HG02943 (cell line): ENCODE results near the gene RPL27A.

ENCODE experiments used
- ATAC-seq: cut with Tn5 transposase; IDR thresholded peaks from one replicate; pipeline ENCODE4 v1.9.1; 2021; ENCODE audit warnings: mild to moderate bottlenecking, low read depth, moderate library complexity; ENCODE audit not compliant: unreplicated experiment

The RPL27A gene

DNA sequence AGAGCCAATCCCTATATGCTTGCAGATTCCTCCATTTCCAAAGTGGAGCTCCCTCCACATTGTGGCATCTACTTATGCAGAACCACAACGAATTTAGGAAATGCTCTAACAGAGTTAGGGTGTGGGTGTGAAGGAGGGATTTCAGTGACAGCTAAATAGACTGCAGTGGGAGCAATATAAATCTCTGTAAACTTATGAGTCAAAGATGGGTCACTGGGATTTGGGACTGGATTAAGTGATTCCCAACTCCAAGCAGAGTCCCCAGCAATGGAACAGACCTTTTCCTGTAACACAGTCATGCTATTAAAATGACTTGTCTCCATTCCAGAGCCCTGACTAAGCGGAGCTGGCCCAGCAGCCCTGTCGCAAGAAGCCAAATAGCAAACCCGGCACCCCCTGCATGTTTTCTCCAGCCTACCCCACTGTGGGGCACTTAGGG lies 36.6 kb downstream of the RPL27A start:
- no peak for ATAC-seq

GRCh38 chr11:8719721-8720120 lies 37.1 kb downstream of the RPL27A start:
- no peak for ATAC-seq

DNA sequence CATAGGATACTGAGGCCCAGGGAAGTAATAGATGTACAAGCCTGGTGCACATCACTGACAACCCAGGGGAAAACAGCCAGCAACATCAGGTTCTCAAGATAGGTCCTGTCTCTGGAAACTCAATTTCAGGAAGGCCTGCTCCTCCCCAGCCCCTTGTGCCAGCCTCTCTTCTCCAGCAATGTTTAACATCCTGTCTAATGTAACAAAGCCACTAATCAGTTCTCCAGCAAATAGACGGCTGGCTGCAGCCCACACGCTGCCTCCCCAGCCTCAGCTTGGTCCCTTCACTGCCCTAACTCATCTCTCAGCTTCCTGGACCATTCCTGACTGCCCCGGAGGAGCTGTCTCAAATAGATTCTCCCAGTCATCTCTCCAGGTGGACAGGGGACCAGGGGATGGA lies 37.8 kb downstream of the RPL27A start:
- ATAC-seq, result no peak

DNA sequence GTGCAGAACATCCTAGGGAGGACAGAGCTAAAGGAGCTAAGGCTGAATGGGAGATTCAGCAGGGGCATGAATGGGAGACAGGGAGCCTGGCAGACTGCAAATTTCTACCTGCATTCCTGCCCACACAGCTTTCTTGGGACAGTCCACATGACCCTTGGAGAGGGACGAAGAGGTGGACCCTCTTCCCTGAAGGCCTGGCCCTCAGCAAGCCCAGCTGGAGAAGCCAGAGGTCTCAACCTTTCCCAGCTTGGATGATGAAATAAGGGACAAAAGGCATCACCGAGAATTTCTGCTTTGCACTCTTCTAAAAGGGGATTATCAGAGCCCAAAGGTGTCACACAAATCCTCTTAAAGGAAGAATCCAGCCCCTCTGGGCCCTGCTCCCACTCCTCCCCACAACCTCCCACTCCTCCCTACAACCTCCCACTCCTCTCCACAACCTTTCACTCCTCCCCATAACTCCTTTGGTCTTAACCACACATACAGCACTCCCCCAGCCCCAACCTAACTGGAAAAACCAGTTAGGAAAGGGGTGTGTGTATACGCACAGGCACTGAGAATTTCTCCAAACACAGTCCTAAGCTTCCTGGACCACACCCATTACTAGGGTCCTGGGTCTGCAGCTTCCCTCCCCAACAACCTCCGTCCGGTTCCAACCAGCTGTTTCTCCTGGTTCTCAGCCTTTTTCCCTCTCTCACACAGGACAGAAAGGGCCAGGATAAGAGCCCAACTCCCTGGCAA lies 38.4 kb downstream of the RPL27A start:
- no peak for ATAC-seq

- no peak for ATAC-seq
Measured at GRCh38 chr11:8721609-8722500, 39.3 kb downstream of the RPL27A start.

DNA sequence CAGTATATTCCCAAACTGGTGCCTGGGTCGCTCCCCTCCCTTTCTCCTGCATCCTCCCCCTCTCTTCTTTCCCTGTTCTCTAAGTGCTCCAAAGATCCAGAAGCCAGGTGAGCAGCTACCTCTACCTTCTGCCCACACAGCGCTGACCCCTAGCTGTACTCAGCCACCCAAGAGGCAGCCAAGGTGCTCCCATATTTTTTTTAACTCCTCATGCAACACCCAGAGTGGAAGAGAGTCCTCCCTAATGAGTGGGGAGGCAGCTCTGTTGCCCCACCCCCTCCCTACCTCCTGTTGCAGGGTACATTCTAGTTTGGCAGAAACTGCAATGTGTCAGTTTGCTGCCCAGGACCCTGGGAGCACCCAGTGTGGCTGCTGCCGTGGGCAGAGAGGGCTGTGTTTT lies 40.2 kb downstream of the RPL27A start:
- ATAC-seq, result no peak

GRCh38 chr11:8723711-8724110 lies 41.1 kb downstream of the RPL27A start:
- no peak for ATAC-seq

DNA sequence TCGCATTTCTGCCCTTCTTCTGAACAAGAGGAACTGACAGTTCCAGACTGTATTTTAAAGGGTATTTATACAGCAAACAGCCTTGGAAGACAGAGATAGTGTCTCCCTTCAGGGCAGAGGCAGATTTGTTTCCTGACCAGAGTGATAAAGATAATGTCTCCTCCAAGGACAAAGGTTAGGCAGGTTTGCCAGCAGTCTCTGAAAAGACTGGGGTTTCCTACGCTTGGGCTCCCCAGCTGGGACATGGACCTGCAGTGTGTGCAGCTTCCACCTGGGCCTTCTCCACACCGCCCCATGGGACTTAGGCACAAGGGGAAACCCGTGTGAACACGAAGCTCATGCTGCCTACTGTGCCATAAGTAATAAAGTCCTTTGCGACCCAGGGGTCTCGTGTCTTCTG lies 42.1 kb downstream of the RPL27A start:
- no peak for ATAC-seq

DNA sequence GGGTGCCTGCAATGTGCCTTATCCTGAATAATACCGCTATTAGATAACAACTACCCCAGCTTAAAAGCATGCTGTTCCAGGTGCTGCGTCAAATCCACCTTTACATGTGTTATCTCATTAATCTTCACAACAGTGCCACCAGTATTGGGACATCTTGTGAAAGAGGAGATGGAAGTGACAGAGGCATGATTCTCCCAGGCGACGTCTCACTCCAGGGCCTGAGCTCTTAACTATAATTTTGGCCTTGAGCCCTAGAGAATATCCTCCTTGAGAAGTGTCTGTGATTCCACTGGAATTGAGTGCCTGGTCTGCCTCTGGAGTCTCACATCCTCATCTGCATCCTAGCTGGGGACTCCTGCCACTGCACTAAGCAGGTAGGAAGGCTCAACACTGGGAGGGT lies 43.8 kb downstream of the RPL27A start:
- no peak for ATAC-seq

DNA sequence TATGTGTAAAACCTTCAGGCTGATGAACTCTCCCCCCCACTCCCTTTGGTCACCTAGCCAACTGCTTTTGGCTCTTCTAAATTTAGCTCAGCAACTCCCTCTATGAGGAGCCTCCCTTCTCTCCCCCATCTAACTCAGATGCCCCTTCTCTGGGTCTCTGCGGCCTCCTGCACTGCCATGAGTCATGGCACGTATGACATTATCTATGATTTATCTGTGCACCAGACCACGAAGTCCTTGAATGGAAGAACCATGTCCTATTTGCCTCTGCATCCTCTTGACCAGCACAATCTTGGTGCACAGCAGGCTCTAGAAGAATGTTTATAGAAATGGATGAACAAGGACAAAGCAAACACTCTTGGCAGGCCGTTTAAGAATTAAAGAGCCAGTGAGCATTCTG lies 46.0 kb downstream of the RPL27A start:
- no peak for ATAC-seq

DNA sequence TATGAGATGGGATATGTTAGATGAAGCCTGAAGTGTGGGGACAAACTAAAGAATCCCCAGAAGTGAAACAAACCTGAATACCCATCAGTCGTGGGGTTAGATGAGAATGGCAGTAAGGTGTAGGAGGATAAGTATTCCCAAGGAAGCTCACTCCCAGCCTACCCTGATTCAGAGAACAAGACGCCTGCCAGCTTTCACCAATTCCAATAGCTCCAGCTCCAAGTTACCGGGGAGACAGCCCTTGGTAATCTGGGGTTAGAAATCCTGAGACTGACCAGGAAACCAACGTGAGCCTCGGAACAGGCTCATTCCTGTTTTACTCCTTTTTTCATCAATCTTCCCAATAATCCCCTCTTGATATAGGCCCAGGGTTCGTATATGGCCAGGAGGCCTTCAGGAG lies 46.5 kb downstream of the RPL27A start:
- ATAC-seq, result no peak

DNA sequence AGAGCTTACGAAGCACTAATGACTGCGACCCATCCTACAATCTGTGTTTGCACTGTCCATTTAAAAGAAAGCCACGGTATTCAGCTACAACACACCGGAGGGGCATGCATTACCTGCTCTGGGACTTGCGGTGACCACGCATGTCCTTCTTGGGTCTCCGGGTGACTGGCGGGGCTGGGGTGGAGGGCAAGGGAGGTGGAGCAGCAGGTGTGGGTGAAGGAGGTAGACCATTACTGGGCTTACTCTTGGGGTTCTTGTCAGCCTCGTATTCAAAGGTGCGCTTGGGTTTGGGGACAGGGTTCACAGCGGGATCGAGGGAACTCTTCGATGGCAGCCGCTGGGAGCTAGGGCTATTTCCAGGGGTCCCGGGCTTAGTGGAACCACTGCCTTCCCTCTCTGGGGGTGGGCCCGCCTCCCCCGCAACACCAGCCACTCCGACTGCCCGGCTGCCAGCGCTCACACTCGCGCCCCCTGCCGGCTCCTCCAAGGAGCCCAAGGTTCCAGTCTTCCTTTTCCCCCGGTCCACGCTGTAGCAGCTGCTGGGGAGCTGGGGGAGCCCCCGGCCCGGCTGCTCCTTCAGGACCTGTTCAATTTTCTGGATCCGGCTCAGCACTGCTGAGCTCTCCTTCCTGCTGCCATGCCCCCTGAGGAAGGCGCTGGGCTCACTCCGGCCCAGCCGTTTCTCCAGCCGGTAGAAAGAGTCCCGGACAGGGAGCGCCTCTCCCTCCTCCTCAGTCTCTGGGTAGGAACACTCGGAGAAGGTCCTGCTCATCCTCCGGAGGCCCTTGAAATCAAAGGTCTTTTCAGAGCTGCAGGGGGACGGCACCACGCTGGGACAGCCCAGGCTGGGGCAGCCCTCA lies 47.5 kb downstream of the RPL27A start:
- no peak for ATAC-seq

DNA sequence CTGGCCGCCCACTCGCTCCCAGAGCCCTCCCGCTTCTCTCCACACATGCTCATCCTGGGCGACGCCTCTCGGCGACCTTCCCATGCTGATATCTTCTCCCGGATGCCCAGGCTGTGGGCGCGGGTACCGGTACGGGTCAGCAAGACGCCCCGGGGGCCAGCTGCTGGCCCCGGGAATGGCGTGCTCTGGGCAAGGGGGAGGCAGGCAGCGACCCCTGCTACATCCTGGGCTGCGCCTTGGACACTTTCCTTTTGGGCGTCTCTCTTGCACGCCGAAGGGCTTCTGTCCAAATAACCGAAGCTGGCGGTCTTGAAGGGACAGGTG lies 48.1 kb downstream of the RPL27A start:
- no peak for ATAC-seq

- peak; percentile 42 for ATAC-seq
Measured at GRCh38 chr11:8731647-8732323, 49.2 kb downstream of the RPL27A start.

DNA sequence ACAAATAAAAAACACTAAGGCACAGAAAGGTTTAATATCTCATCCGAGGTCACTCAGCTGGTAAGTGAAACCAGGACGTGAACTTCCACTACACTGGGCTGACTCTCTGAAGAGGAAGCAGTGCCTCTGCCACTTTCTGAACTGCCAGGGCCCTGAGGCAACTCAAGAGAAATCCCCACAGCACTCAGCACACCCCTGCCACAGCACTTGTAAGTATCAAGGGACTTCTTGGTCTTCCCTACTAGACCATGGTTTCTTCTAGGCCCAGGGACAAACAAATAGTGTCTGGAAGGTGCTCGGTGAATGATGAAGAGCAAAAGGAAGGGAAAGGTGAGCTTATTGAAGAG lies 49.7 kb downstream of the RPL27A start:
- ATAC-seq, result peak; percentile 95

GRCh38 chr11:8732748-8733241 lies 50.2 kb downstream of the RPL27A start:
- no peak for ATAC-seq

DNA sequence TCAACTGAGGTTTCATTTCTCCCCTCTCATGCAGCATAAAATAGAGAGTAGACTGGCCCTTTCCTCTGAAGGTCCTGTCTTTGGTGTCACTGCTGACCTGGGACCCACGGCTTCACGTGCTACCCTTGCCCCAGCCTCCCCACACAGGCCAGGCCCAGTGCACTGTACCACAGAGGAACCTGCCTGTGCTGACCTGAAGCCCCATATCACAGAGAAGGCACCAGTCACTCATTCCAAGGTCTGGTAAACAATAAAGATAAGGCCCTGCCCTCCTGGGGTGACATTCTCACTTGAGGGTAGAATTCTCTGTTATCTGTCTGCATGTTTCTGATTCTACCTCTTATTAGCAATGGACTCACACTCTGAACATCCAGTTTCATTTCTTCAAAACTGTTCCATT lies 51.3 kb downstream of the RPL27A start:
- no peak for ATAC-seq

GRCh38 chr11:8735094-8735493 lies 52.5 kb downstream of the RPL27A start:
- no peak for ATAC-seq

DNA sequence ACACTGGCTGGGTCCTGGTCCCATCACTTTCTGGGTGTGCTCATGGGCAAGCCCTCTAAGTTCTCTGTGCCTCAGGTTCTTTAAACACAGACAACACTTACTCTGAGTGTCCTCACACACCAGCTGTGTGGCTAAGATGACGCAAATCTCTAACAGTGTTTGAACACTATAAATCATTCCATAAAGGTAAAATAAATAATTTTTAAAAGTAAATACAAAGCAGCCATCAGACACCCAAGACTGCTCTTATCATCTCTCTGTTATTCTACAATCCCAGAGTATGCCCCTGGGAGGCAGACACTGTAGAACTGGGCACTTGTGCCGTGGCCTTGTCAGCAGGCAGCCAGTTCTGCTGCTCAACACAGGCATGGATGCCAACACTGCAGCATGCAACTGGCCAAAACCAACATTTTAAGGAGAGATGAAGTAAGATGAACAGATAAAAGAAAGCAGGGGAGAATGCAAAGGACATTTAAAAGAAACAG lies 56.8 kb downstream of the RPL27A start:
- ATAC-seq, result no peak
